Dermis blood vessel endothelial cell (primary cell): ENCODE data around the gene CYP1A2. TPM values are rescaled to one million over a fixed set of nuclear protein-coding genes. Genes with fewer than 3 reads are reported as not detected.

ENCODE experiments used
- DNase-seq: peaks from one replicate; pipeline ENCODE4 v3.0.0; 2010
- total RNA-seq: library from RNA; depleted of rRNA; stranded (reverse); fragments of >200 nt; gene quantifications from 2 replicates; pipeline ENCODE4 v1.2.3, GENCODE V29; 2014

Gene CYP1A2
- total RNA-seq, 1 donor from 2014 or later, result not detected

GRCh38 chr15:74742422-74742821 lies 6.2 kb upstream of the CYP1A2 start:
- DNase-seq, result no peak

- no peak for DNase-seq
Observed at GRCh38 chr15:74746389-74746788, 2.3 kb upstream of the CYP1A2 start.

GRCh38 chr15:74749832-74750231 lies 1.2 kb downstream of the CYP1A2 start:
- DNase-seq, result no peak

DNA sequence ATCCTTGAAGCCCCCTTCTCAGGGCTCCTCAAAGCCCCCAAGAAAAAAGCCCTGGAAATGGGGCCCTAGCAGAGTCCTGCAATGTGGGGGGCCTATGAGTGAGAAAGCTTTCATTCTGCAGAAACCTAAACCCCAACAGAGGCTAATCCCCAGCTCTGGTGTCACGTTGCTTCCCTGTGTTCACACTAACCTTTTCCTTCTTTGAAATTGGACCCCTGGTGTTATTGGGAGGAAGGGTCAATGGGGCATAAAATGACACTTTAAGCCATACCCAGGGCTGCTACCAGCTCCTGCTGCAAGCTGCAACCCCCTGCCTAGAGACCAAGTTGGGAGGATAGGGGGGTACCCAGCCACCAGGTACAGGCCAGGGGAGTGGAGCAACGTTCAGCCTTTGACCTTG lies 2.1 kb downstream of the CYP1A2 start:
- DNase-seq, result no peak

- DNase-seq, result no peak
Observed at GRCh38 chr15:74752011-74752410, 3.4 kb downstream of the CYP1A2 start.

- DNase-seq, result no peak
Observed at GRCh38 chr15:74752531-74752930, 3.9 kb downstream of the CYP1A2 start.

- no peak for DNase-seq
Observed at GRCh38 chr15:74754593-74755215, 6.1 kb downstream of the CYP1A2 start.

GRCh38 chr15:74758736-74759135 lies 10.1 kb downstream of the CYP1A2 start:
- DNase-seq, result no peak

DNA sequence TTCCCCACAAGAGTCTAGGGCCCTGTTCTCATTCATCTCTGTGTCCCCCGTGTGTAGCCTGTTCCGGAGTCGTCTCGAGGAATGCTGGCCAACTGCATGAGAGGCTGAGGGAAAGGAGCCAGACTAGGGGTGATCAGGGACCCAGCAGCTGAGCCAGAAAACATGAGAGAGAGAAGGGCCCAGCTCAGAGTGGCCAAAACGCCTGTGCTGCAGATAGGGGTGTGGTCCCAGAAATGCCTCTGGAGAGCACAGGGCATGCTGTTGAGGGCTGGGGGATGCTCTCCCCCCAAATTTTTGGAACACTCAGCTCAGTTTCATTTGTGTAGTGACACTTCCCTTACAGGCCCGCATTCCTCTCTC lies 14.1 kb downstream of the CYP1A2 start:
- no peak for DNase-seq

- no peak for DNase-seq
Observed at GRCh38 chr15:74763416-74763815, 14.8 kb downstream of the CYP1A2 start.

DNA sequence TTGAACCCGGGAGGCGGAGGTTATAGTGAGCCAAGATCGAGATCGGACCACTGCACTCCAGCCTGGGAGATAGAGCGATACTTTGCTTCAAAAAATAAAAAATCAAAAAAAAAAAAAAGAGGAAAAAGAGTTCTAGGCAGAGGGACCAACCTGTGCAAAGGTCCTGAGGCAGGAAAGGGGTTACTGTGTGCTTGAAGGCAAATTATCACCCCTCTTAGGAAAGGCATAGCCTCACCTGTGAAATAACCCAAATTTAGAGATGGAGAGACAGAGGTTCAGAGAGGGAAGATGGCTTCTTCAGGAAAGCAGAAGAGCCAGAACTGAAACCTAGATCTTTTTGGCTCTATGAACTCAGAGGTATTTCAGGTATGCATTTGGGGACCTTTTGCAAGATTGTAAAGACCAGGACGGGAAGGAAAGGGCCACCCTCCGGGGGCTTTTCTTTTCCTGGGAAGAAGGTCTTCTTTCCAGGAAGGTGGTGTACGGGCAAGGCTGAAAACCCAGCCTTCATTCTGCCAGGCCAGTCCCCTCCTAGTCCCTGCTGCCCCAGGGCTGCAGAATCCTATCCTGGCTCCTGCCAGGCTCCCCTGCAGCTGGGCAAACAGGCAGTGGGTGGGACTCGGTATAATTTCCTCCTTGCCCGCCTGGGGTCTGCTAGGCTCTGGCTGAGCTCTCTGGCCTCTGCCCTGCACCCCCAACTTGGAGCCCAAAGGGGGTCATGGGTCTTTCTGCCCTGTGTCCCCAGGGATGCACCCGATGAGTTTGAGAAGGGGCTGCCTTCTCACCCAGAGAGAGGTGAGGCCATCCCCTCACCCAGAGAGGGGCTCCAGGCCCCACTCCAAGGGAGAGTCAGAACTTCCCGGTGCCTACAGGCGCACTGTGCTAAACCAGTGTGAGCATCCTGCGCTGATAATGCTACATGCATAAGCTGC lies 18.8 kb downstream of the CYP1A2 start:
- DNase-seq, result no peak

DNA sequence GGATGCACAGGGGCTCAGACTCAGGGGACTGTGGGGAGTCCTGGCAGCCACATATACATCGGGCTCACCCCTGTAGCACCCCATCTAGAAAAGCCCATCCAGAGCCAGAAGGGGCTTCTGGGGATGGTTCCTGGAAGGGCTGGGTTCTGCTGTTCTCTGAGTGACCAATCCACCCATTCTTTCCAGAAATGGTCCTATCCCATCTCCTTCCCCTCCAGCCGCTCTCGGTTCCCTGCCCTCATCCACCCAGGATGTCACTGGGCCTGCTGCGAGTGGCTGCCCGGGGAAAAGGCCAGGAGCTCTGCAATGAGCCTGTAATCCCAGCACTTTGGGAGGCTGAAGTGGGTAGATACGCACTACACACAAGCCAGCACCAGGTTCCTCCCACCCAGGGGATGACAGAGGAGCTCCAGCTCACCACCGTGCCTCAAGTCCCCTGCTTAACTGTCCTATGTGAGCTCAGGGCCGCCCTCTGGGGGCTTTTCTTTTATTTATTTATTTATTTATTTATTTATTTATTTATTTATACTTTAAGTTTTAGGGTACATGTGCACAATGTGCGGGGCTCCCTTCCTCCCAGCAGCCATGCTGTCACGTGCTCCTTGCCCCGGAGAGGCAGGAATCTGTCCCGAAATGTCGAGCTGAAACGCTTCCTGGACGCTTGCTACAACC lies 19.6 kb downstream of the CYP1A2 start:
- DNase-seq, result peak; percentile 40

- DNase-seq, result peak; percentile 75
Observed at GRCh38 chr15:74768771-74769342, 20.2 kb downstream of the CYP1A2 start.

- DNase-seq, result no peak
Observed at GRCh38 chr15:74769463-74770025, 20.9 kb downstream of the CYP1A2 start.

GRCh38 chr15:74770211-74770903 lies 21.7 kb downstream of the CYP1A2 start:
- no peak for DNase-seq

DNA sequence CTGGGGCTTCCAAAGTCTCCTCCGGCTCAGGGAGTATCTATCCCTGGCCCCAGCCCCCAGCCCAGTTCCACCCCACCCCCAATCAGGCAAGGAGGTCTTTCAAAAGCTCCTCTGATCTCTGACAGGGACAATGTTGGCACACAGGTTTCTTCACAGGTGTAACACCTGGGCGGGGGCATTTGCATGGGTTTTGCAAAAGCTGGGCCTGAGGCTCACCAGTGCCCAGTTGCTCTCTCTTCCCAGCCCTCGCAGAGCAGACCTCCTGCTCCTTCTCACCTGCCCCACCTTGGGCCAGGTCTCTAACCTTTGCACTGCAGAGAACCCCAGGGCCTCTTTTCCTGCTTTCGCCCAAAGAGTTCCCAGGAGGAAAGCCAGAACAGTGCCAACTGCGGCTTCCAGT lies 24.7 kb downstream of the CYP1A2 start:
- DNase-seq, result no peak

GRCh38 chr15:74773731-74774252 lies 25.1 kb downstream of the CYP1A2 start:
- DNase-seq, result no peak

DNA sequence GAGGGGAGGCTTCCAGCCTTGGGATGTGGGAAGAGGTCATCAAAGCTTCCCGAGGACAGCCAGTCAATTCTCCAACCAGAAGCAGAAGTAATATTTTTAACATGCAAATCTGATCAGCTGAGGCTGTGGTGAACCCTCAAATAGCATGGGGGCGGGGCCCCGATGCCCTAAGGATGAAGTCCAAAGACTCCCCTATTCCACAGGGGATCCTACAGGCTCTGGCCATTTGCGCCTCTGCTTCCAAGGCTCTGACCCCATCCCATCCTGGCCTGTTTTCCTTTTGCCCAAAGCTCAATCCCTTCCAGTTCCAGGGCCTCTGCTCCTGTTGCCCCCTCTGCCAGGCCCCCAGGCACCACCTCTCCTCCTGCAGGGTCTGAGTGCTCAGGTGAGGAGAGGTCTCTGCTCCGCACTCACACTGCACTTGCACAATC lies 26.5 kb downstream of the CYP1A2 start:
- DNase-seq, result no peak

- no peak for DNase-seq
Observed at GRCh38 chr15:74775894-74776293, 27.2 kb downstream of the CYP1A2 start.

DNA sequence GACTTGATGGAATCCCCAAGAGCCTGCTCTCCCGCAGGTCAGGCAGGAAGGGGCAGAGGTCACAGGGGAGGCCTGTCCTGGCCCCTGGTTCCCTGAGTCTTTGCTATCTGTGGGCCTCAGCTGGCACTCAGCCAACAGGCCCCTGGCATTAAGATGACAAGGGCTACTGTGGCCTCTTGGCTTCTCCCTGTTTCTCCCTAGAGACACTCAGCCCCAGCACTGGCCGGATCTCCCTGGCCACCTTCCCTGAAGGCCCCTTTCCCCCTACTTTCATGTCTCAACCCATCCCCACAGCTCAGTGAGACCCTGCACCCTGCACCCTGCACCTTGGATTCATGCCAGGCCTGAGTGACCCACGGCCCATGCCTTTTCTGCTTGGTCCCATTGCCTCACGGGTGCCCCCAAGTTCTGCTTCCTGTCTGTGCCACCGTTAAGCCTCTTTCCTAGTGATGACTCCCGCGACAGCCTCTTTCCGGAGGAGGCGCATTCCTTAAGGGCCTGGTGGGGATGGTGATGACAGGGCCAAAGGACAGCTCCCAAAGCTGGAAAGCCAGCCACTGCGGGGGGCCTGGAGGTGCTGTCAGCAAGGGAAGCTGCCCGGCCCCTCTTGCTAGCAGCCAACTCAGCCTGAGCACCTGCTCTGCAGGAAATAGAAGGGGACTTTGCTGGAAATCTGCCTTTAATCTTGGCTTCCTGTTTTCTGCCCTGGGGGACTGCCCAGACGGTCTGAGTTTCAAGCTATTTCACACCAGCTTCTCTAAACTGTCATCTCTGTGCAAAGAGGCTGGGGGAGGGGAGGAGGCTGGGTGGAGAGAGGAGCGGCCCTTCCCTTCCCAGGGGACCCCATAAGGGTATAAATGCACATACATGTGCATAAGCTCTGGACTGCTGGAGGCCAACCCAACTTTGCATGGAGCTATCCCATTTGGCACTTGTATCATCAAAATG lies 28.4 kb downstream of the CYP1A2 start:
- DNase-seq, result peak; percentile 71
